DMS153 treated with DMSO at 0.1 percent for 48 hours (cell line): ENCODE data around the gene MARK3.
"Not testable (repeated sequence)": the region's sequence is repeated elsewhere in the genome, so short reads cannot be mapped to it uniquely, and the experiment has no call there.

ENCODE experiments used
- DNase-seq: peaks from one replicate; lab custom pipeline; 2025; ENCODE audit not compliant: unreplicated experiment; lab: John Stamatoyannopoulos, UW

MARK3 gene

GRCh38 chr14:103522649-103523574, 137.7 kb downstream of the MARK3 start, which contains the start of gene CKB:
Gene CKB, minus strand, starts transcription at chr14:103522830. Its CDS starts 337 bp downstream, at chr14:103522493.
- peak; percentile 1 for DNase-seq

- no peak for DNase-seq
Observed at GRCh38 chr14:103523575-103523954, 138.3 kb downstream of the MARK3 start.

GRCh38 chr14:103524002-103524935, 139.1 kb downstream of the MARK3 start:
- DNase-seq, result no peak

GRCh38 chr14:103525430-103526246, 140.4 kb downstream of the MARK3 start:
- not testable (repeated sequence) for DNase-seq

GRCh38 chr14:103526247-103526913, 141.2 kb downstream of the MARK3 start:
- DNase-seq, result no peak

GRCh38 chr14:103526914-103527248, 141.7 kb downstream of the MARK3 start:
- DNase-seq, result no peak

- no peak for DNase-seq
Observed at GRCh38 chr14:103527408-103528145, 142.4 kb downstream of the MARK3 start.

GRCh38 chr14:103528146-103528586, 143.0 kb downstream of the MARK3 start:
- DNase-seq, result no peak

- peak; percentile 11 for DNase-seq
Observed at GRCh38 chr14:103528587-103529382, 143.6 kb downstream of the MARK3 start, which contains the start of gene TRMT61A. Gene TRMT61A, plus strand, starts transcription at chr14:103529196. Its CDS starts 783 bp downstream, at chr14:103529979.

- DNase-seq, result no peak
Observed at GRCh38 chr14:103529383-103530365, 144.5 kb downstream of the MARK3 start.

GRCh38 chr14:103530390-103530789, 145.2 kb downstream of the MARK3 start:
- DNase-seq, result no peak

GRCh38 chr14:103530831-103531230, 145.6 kb downstream of the MARK3 start:
- DNase-seq, result no peak

- DNase-seq, result no peak
Observed at GRCh38 chr14:103531421-103532215, 146.4 kb downstream of the MARK3 start.

GRCh38 chr14:103532216-103533136, 147.3 kb downstream of the MARK3 start:
- no peak for DNase-seq

- no peak for DNase-seq
Observed at GRCh38 chr14:103533137-103533998, 148.2 kb downstream of the MARK3 start.
